Osteoblast (primary cell): ENCODE data around the gene SBNO2. TPM values are rescaled to one million over a fixed set of nuclear protein-coding genes. Genes with fewer than 3 reads are reported as not detected.
A peak's percentile ranks its signal among the peaks of the same experiment; 100 is the strongest.

ENCODE experiments used
- DNase-seq: peaks from one replicate; pipeline ENCODE4 v3.0.0; 2011; ENCODE audit warnings: low spot score, mixed read lengths; ENCODE audit not compliant: insufficient read length; ENCODE audit errors: missing footprints
- H2AFZ ChIP-seq: 2 replicates; pipeline ENCODE4 v1.6.0; 2011; ENCODE audit warnings: mild to moderate bottlenecking, low read length
- H3K27ac ChIP-seq: 2 replicates; pipeline ENCODE4 v1.5.1; 2011; ENCODE audit warnings: mild to moderate bottlenecking, low read depth, low read length, moderate library complexity
- H3K27me3 ChIP-seq: 2 replicates; pipeline ENCODE4 v1.6.0; 2012; ENCODE audit warnings: mild to moderate bottlenecking, control low read depth, inconsistent platforms, low read length, moderate library complexity; ENCODE audit not compliant: insufficient read depth
- H3K36me3 ChIP-seq: 2 replicates; pipeline ENCODE4 v1.5.1; 2011; ENCODE audit warnings: mild to moderate bottlenecking, low read length, control low read depth, moderate library complexity; ENCODE audit not compliant: insufficient read depth
- H3K4me1 ChIP-seq: 2 replicates; pipeline ENCODE4 v1.5.1; 2011; ENCODE audit warnings: mild to moderate bottlenecking, low read length, control low read depth, moderate library complexity; ENCODE audit not compliant: insufficient read depth
- H3K4me2 ChIP-seq: 2 replicates; pipeline ENCODE4 v1.6.0; 2011; ENCODE audit warnings: mild to moderate bottlenecking, low read length; ENCODE audit not compliant: insufficient read depth
- H3K4me3 ChIP-seq: fragments of 200-600 bp; sonication (generic); 3 replicates; pipeline ENCODE4 v1.5.1; 2012; ENCODE audit warnings: mild to moderate bottlenecking, low read length, inconsistent platforms; ENCODE audit not compliant: insufficient read depth
- H3K79me2 ChIP-seq: 2 replicates; pipeline ENCODE4 v1.6.0; 2012; ENCODE audit warnings: mild to moderate bottlenecking, low read length, control low read depth, inconsistent platforms; ENCODE audit not compliant: insufficient read depth
- H3K9me3 ChIP-seq: 2 replicates; pipeline ENCODE4 v1.5.1; 2011; ENCODE audit warnings: low read depth, low read length, control low read depth
- H4K20me1 ChIP-seq: 2 replicates; pipeline ENCODE4 v1.6.0; 2012; ENCODE audit warnings: mild to moderate bottlenecking, low read length, control low read depth; ENCODE audit not compliant: insufficient read depth
- CTCF ChIP-seq: IDR thresholded peaks from 2 replicates; pipeline ENCODE4 v1.5.1; 2011; ENCODE audit warnings: mild to moderate bottlenecking, low read depth, low read length, moderate library complexity; ENCODE audit errors: extremely low read depth
- total RNA-seq: library from RNA; depleted of rRNA; stranded (reverse); fragments of >200 nt; gene quantifications from 2 replicates; pipeline ENCODE4 v1.2.3, GENCODE V29; 2012

SBNO2 gene
- total RNA-seq, 1 donor = 69.1 TPM

GRCh38 chr19:1156830-1157615 is 17.0 kb downstream of the SBNO2 start:
- no peak for TF ChIP-seq CTCF
- H3K36me3 ChIP-seq = peaks cover 13% of the 10 kb centered on the region
- no peak overlapping the region for H3K4me2 ChIP-seq
- peaks cover 21% of the 10 kb centered on the region for H3K4me1 ChIP-seq
- no peak overlapping the region for H3K4me3 ChIP-seq
- peak overlapping the region; percentile 99 for H3K27ac ChIP-seq
- H3K27me3 ChIP-seq = no peaks in the 10 kb centered on the region
- no peak overlapping the region for H2AFZ ChIP-seq
- H4K20me1 ChIP-seq = peaks cover 3% of the 10 kb centered on the region
- H3K9me3 ChIP-seq = no peaks in the 10 kb centered on the region
- no peak for DNase-seq
- peaks cover 86% of the 10 kb centered on the region for H3K79me2 ChIP-seq

GRCh38 chr19:1156305-1156801 is 17.7 kb downstream of the SBNO2 start:
- H3K27me3 ChIP-seq = no peaks in the 10 kb centered on the region
- H3K27ac ChIP-seq = peak overlapping the region; percentile 99
- peaks cover 87% of the 10 kb centered on the region for H3K79me2 ChIP-seq
- TF ChIP-seq CTCF = no peak
- peak; percentile 95 for DNase-seq
- H4K20me1 ChIP-seq = peaks cover 3% of the 10 kb centered on the region
- peaks cover 16% of the 10 kb centered on the region for H3K36me3 ChIP-seq
- no peak overlapping the region for H3K4me2 ChIP-seq
- no peak overlapping the region for H3K4me3 ChIP-seq
- no peak overlapping the region for H2AFZ ChIP-seq
- H3K4me1 ChIP-seq = peaks cover 21% of the 10 kb centered on the region
- no peaks in the 10 kb centered on the region for H3K9me3 ChIP-seq

GRCh38 chr19:1155352-1156304 is 18.4 kb downstream of the SBNO2 start:
- H3K4me2 ChIP-seq = peak overlapping the region; percentile 80

More at GRCh38 chr19:1155352-1156304, 18.4 kb downstream of the SBNO2 start:
- Histone ChIP-seq H3K27ac (peak overlapping the region; percentile 99), H4K20me1 (peaks cover 3% of the 10 kb centered on the region), H3K79me2 (peaks cover 92% of the 10 kb centered on the region), H3K27me3 (no peaks in the 10 kb centered on the region), H3K9me3 (no peaks in the 10 kb centered on the region), H3K4me1 (peaks cover 21% of the 10 kb centered on the region), H3K4me3 (peak overlapping the region; percentile 65), H3K36me3 (peaks cover 17% of the 10 kb centered on the region), H2AFZ (no peak overlapping the region)
- peak; percentile 96 for DNase-seq
- no peak for TF ChIP-seq CTCF
